ENCODE results near the gene ABR.

The ABR gene

DNA sequence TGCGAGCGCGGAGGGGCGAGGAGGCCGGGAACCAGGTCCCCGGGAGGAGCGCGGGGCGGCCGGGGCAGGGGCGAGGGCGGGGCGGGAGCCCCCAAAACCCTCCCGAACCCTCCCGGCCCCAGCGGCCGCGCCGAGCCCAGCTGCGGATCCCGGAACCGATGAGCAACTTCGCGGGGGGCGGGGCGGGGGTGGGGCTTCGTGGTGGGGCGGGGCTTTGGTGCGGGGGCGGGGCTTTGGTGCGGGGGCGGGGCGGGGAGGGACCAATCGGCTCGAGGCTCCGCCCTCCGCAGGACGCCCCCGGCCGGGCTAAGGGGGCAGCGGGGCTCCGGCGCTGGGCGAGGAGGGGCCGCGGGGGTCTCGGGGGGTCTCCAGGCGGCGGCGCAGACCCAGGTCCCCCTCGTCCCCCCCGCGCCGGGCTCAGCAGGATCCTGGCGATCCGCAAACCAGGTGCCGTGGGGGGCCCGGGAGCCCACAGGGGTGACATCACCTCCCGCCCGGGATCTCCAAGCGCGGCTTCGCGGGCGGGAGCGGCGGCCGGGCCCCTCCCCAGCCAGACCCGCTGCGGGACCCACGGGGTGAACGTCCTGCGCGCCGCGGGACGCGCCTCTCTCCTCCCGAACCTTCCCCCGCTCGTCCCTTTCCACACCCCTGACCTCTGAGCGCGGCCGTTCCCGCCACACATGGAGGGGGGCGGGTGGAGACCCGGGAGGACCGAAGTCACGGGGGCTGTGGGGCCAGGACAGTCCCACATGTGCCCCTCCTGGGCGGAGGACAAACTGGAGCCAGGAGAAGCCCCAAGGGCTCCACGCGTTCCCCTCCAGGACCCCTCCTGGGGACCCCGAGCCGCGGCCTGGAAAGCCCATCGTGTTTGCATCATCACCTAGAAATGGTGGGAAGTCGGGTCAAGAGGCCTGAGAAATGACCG, at the start of gene ABR:
Gene ABR (minus strand): TSS at position 164 of the 925 bp plus-strand sequence. CDS start 254 bp downstream, outside the sequence.
- no peak for DNase-seq (ENCODE audit: low read depth)
- TF ChIP-seq, protein P1, sequence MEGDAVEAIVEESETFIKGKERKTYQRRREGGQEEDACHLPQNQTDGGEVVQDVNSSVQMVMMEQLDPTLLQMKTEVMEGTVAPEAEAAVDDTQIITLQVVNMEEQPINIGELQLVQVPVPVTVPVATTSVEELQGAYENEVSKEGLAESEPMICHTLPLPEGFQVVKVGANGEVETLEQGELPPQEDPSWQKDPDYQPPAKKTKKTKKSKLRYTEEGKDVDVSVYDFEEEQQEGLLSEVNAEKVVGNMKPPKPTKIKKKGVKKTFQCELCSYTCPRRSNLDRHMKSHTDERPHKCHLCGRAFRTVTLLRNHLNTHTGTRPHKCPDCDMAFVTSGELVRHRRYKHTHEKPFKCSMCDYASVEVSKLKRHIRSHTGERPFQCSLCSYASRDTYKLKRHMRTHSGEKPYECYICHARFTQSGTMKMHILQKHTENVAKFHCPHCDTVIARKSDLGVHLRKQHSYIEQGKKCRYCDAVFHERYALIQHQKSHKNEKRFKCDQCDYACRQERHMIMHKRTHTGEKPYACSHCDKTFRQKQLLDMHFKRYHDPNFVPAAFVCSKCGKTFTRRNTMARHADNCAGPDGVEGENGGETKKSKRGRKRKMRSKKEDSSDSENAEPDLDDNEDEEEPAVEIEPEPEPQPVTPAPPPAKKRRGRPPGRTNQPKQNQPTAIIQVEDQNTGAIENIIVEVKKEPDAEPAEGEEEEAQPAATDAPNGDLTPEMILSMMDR (IDR thresholded peaks at IDR 0.05; ENCODE audit: low read depth, low read length, missing control alignments), result no peak
- H3K4me3 ChIP-seq (ENCODE audit: low read depth, low read length), result peak within 1 kb of the TSS; percentile 71

DNA sequence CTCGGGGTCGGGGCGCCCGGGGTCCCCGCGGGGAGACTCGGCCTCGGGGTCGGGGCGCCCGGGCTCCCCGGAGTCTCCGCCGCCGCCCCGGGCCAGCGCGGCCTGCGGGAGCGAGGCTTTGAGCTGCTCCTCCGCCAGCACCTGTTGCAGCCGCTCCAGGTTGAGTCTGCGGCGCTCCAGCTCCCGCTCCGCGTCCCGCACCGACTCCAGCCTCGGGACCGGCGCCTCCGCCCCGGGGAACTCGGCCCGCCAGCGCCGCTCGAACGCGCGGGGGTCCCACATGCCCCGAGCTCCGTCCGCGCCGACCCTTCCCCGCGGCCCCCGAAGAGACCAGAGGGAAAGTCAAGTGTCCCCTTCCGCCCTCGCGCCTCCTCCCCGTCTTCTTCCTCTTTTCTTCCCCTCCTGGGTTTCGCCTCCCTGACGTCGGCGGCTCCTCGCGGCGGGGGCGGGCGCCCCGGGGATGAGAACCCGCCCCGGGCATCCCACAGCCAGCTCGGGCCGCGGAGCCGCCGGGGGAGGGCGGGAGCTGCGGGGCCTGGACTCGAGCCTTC, 49.6 kb upstream of the ABR start:
- TF ChIP-seq, protein P1 (IDR thresholded peaks at IDR 0.05; ENCODE audit: low read depth, low read length, missing control alignments), result no peak
- peak overlapping the region; percentile 95 for H3K4me3 ChIP-seq (ENCODE audit: low read depth, low read length)
- DNase-seq (ENCODE audit: low read depth), result no peak

DNA sequence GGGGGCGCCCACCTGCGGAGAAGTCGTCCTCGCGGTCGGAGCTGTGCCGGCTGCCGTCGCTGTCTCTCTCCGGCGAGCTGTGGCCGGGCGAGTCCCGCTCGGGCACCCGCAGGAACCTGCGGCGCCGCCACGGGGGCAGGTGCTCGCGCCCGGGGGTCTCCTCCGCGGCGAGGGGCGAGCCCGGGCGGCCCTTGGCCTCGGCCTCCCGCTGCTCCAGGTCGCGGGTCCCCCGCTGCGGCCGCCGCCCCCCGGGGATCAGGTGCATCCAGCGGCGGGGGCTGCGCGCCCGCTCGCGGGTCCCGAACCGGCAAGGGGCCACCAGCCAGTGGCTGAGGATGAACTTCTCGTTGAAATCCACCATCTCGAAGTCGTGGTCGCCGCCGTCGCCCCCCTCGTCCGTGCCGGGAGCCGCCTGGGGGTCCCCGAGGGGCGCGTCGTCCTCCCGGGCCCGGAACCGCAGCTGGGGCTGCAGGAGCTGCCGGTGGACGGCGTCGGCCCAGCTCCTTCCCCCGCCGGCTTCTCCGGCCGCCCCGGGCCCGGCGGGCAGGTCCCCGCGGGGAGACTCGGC, 49.1 kb upstream of the ABR start:
- DNase-seq (ENCODE audit: low read depth), result no peak
- H3K4me3 ChIP-seq (ENCODE audit: low read depth, low read length), result peak overlapping the region; percentile 95

DNA sequence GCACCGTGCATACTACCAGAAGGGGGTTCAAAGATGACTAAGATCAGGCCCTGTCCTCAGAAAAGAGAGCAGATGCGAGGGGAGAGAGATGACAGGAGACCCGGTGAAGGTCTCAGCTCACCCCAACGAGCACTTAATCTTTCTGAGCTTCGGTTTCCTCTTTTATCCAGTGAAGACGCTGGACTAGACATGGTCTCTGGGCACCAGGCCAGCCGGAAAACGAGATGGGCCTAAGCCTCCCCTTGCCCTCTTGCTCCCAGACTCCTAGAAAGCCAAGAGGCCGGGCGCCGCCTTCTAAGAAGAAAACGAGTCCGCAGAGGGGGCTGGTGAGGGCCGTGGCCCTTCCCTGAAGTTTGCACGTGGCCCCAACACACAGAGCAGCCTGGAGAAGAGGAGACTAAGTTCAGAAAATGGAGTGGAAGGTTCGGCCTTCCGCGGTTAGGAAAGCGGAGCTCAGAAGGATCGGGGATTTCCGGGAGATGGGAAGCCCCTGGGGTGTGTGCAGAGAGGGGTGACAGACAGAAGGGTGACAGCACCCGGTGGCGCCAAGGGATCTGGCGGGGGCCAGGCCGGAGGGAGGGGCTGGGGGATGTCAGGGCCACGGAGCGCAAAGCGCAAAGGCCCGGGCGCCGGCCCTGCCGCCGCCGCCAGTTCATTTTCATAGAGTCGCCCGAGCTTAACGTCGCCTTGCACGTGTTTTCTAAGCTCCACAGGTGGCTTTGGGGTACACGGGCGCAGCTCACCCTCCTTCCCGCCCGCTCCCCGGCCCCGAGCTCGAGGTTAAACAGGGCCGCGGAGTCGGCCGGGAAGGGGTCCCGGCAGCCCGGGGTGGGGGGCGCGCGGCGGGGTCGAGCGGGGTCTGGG, 48.4 kb upstream of the ABR start:
- peak overlapping the region; percentile 95 for H3K4me3 ChIP-seq (ENCODE audit: low read depth, low read length)
- DNase-seq (ENCODE audit: low read depth), result no peak
- TF ChIP-seq, protein P1 (IDR thresholded peaks at IDR 0.05; ENCODE audit: low read depth, low read length, missing control alignments), result no peak

More for the DNA sequence above, 49.1 kb upstream of the ABR start:
- TF ChIP-seq, protein P1 (IDR thresholded peaks at IDR 0.05; ENCODE audit: low read depth, low read length, missing control alignments), result no peak

DNA sequence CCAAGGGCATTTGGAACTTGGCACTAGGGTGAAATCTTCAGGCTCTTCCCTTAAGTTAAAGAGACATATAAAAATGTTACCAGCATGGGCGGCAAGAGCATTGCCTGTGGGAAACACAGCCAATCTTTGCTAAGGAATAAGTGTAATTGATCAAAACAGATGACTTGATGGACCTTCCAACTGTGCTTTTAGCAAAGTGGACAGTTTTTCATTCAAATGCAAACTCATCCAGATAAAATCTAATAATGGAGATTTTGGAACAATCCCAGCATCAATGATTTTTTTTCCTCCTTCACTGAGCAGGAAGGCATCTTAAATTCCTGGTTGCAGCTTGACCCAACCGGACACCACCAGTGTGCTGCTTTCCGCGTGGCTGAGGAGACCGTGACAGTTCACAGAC, 47.6 kb upstream of the ABR start:
- TF ChIP-seq, protein P1 (IDR thresholded peaks at IDR 0.05; ENCODE audit: low read depth, low read length, missing control alignments), result no peak

DNA sequence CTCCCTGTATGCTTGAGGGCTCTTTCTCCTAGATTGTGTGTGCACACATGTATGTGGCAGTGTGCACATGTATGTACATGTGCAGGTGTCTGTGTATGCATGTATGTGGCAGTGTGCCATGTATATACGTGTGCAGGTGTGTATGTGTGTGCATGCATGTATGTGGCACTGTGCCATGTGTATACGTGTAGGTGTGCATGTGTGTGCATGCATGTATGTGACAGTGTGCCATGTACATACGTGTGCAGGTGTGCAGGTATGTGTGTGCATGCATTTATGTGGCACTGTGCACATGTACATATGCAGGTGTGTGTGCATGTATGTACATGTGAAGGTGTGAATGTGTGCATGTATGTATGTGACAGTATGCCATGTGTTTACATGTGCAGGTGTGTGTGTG, 46.5 kb upstream of the ABR start:
- TF ChIP-seq, protein P1 (IDR thresholded peaks at IDR 0.05; ENCODE audit: low read depth, low read length, missing control alignments), result no peak
- DNase-seq (ENCODE audit: low read depth), result no peak
- H3K4me3 ChIP-seq (ENCODE audit: low read depth, low read length), result no peak overlapping the region

More for the DNA sequence above, 47.6 kb upstream of the ABR start:
- H3K4me3 ChIP-seq (ENCODE audit: low read depth, low read length), result peak overlapping the region; percentile 95
- DNase-seq (ENCODE audit: low read depth), result no peak

Measured in GM12864 (cell line).